Measurements from ENCODE around the gene FHIP1A.

The FHIP1A gene

GRCh38 chr4:151443247-151443646, 34.3 kb downstream of the FHIP1A start:
- ChIA-PET POLR2A (interaction anchor here (0.6 kb wide), 1 partner anchor 930 kb away, joined by 4 read pairs; no protein-coding TSS in a partner anchor), CTCF (no interaction called here)
- H3K4me3 ChIP-seq (ENCODE audit: low read depth, low read length) = no peak overlapping the region
- no peak for TF ChIP-seq CTCF (IDR thresholded peaks at IDR 0.05; ENCODE audit: insufficient read depth, low read length, missing control alignments)
- DNase-seq (ENCODE audit: low read depth, low spot score) = no peak

DNA sequence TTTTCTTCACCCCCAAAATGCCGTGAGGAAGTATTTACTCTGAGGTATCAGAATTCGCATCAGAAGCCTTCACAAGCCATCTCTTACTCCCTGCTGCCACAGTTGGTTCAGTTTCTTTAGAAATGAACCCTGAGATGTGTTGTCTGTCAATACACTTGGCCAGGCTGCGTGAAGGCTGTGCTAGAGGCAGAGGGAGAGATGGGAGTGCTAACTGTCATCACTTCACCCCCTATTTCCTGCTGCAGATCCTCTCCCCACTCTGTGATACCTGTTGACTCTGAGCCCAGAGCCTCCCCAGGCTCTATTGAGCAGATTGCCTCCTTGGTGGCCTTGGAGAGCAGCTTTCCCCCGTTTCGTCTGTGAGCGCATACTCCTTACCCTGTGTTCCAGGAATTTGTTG, 34.8 kb downstream of the FHIP1A start:
- H3K4me3 ChIP-seq (ENCODE audit: low read depth, low read length) = no peak overlapping the region
- ChIA-PET POLR2A (interaction anchor here (0.6 kb wide), 1 partner anchor 931 kb away, joined by 4 read pairs; no protein-coding TSS in a partner anchor), CTCF (interaction anchor here (0.6 kb wide), 1 partner anchor 8 kb away, joined by 3 read pairs; no protein-coding TSS in a partner anchor)
- DNase-seq (ENCODE audit: low read depth, low spot score) = no peak
- no peak for TF ChIP-seq CTCF (IDR thresholded peaks at IDR 0.05; ENCODE audit: insufficient read depth, low read length, missing control alignments)

GRCh38 chr4:151446208-151446607, 37.2 kb downstream of the FHIP1A start:
- DNase-seq (ENCODE audit: low read depth, low spot score) = no peak
- ChIA-PET CTCF (no interaction called here), POLR2A (no interaction called here)
- no peak for TF ChIP-seq CTCF (IDR thresholded peaks at IDR 0.05; ENCODE audit: insufficient read depth, low read length, missing control alignments)
- no peak overlapping the region for H3K4me3 ChIP-seq (ENCODE audit: low read depth, low read length)

DNA sequence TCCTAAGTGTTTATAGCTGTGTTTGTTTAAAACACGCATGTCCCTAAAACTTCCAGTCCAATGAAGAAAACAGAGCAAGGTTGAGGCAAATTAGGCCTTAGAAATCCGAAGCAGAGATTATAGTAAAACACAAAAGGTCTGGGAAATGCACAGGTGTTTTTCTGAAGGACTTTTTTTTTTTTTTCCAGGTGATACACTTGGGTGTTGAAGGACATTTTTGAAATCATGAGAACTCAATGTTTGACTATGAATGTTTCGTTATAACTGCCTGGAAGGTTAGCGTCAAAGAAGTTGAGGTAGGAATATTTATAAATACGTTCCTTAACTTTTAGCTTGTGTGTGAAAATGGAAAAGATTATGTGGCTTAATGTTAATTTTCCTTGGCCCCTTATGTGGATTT, 45.5 kb downstream of the FHIP1A start:
- ChIA-PET CTCF (interaction anchor here (1.5 kb wide), 1 partner anchor 12 kb away, joined by 4 read pairs; no protein-coding TSS in a partner anchor), POLR2A (no interaction called here)
- DNase-seq (ENCODE audit: low read depth, low spot score) = no peak
- no peak for TF ChIP-seq CTCF (IDR thresholded peaks at IDR 0.05; ENCODE audit: insufficient read depth, low read length, missing control alignments)
- no peak overlapping the region for H3K4me3 ChIP-seq (ENCODE audit: low read depth, low read length)

DNA sequence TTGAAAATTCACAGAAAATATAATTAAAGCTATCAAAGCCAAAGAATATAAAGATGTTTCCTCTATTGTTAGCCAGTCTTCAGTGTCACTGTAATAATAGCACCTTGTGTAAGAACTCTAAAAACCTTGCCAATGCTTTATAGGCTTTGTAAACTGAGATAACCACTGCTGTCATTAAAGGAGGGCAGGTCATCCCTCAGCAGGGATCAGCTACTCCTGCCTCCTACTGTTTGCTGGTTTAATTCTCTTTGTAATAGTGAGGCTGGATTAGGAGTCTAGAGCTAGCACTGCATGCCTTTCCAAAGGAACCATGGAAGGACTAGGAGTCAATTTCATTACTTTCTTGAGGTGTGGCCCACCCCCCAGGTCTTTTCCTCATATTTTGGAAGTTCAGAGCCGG, 46.2 kb downstream of the FHIP1A start:
- H3K4me3 ChIP-seq (ENCODE audit: low read depth, low read length) = no peak overlapping the region
- ChIA-PET CTCF (interaction anchor here (1.0 kb wide), 1 partner anchor 20 kb away, joined by 3 read pairs; no protein-coding TSS in a partner anchor), POLR2A (no interaction called here)
- DNase-seq (ENCODE audit: low read depth, low spot score) = no peak
- no peak for TF ChIP-seq CTCF (IDR thresholded peaks at IDR 0.05; ENCODE audit: insufficient read depth, low read length, missing control alignments)

DNA sequence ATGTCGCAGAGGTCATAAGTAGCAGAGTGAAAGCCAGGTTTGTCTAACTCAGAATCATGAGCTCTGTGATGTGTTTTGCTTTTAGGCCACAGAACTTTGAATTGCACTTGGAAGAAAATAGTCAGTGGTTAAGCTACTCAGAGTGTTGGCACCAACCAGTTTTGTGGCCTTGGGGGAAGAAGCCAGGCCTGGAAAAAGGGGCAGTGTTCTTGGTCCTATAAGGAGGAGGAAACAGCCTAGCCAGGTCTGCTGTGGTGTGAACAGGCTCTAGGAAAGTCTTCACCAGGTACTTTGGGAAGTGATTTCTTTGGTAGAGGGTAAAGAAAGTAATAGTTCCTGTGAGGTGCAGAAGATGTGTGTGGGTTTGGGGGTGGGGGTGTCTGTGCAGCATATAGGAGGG, 49.2 kb downstream of the FHIP1A start:
- ChIA-PET CTCF (no interaction called here), POLR2A (no interaction called here)
- H3K4me3 ChIP-seq (ENCODE audit: low read depth, low read length) = no peak overlapping the region
- TF ChIP-seq CTCF (IDR thresholded peaks at IDR 0.05; ENCODE audit: insufficient read depth, low read length, missing control alignments) = no peak
- no peak for DNase-seq (ENCODE audit: low read depth, low spot score)
